SK-N-MC (cell line): Measurements from ENCODE around the gene SLC1A3.

ENCODE experiments used
- EZH2 ChIP-seq: fragments of 200-600 bp; sonication (generic); IDR thresholded peaks from one replicate; pipeline ENCODE4 v1.6.1; 2017; ENCODE audit warnings: antibody characterized with exemption
- FOXP2 ChIP-seq: optimal IDR thresholded peaks from 2 replicates; pipeline ENCODE3; 2011; ENCODE audit warnings: mild to moderate bottlenecking, moderate library complexity; ENCODE audit not compliant: insufficient read depth; ENCODE audit errors: extremely low read length, control extremely low read depth
- POLR2AphosphoS5 ChIP-seq: IDR thresholded peaks from 2 replicates; pipeline ENCODE4 v1.6.1; 2012; ENCODE audit warnings: mild to moderate bottlenecking, low read depth, low read length, borderline replicate concordance

- TF ChIP-seq POLR2AphosphoS5 (no peak), EZH2 (no peak), FOXP2 (no peak)
Measured at GRCh38 chr5:36669015-36669651, 62.7 kb downstream of the SLC1A3 start.
